NCI-H1417 (cell line): ENCODE results near the gene GPR101.
A peak's percentile ranks its signal among the peaks of the same experiment; 100 is the strongest.

Experiments
- DNase-seq, 3 experiments: peaks; one replicate each; lab custom pipeline; 2025; lab: John Stamatoyannopoulos, UW

GPR101 gene

GRCh38 chrX:137033774-137034507, at the start of gene GPR101:
TSS of gene GPR101 (minus strand) at chrX:137033995. CDS start at chrX:137031674, 2,321 bp downstream.
- DNase-seq: peak in 2 of 3 experiments; percentile 31 to 34

- DNase-seq: no peak
Measured at GRCh38 chrX:137081239-137081638, 47.4 kb upstream of the GPR101 start.

- no peak for DNase-seq
Measured at GRCh38 chrX:137072396-137072795, 38.6 kb upstream of the GPR101 start.

- DNase-seq: no peak
Measured at GRCh38 chrX:137071596-137071995, 37.8 kb upstream of the GPR101 start.

- no peak for DNase-seq
Measured at GRCh38 chrX:137067147-137067546, 33.4 kb upstream of the GPR101 start.

- DNase-seq: peak in 2 of 3 experiments; percentile 58 to 87
Measured at GRCh38 chrX:137062915-137063617, 29.3 kb upstream of the GPR101 start.

- no peak for DNase-seq
Measured at GRCh38 chrX:137058339-137059127, 24.7 kb upstream of the GPR101 start.

- DNase-seq: peak in 2 of 3 experiments; percentile 79 to 81
Measured at GRCh38 chrX:137052643-137053235, 18.9 kb upstream of the GPR101 start.

GRCh38 chrX:137051978-137052642, 18.3 kb upstream of the GPR101 start:
- DNase-seq: peak; percentile 48 to 84 (median 79)

GRCh38 chrX:137044893-137045292, 11.1 kb upstream of the GPR101 start:
- DNase-seq: no peak

GRCh38 chrX:137043736-137044135, 9.9 kb upstream of the GPR101 start:
- no peak for DNase-seq

- no peak for DNase-seq
Measured at GRCh38 chrX:137041329-137041728, 7.5 kb upstream of the GPR101 start.

- DNase-seq: peak in 1 of 3 experiments; percentile 20
Measured at GRCh38 chrX:137040113-137040794, 6.5 kb upstream of the GPR101 start.

GRCh38 chrX:137034508-137034872, 695 bp upstream of the GPR101 start:
- peak in 1 of 3 experiments; percentile 18 for DNase-seq

- DNase-seq: peak in 1 of 3 experiments; percentile 34
Measured at GRCh38 chrX:137032841-137033773, 688 bp downstream of the GPR101 start.

- DNase-seq: no peak
Measured at GRCh38 chrX:137032341-137032694, 1.5 kb downstream of the GPR101 start.

- peak; percentile 6 to 74 (median 61) for DNase-seq
Measured at GRCh38 chrX:137031517-137032340, 2.1 kb downstream of the GPR101 start.

GRCh38 chrX:137031039-137031438, 2.8 kb downstream of the GPR101 start:
- DNase-seq: no peak

- no peak for DNase-seq
Measured at GRCh38 chrX:137028699-137029098, 5.1 kb downstream of the GPR101 start.
